Activated CD8-positive, alpha-beta T cell treated with anti-CD3 and anti-CD28 coated beads, Interleukin-2, amount 10 ng/mL, durations not matched to agents 7 days and 5 days (primary cell): ENCODE results near the gene COL6A2. TPM values are rescaled to one million over a fixed set of nuclear protein-coding genes. Genes with fewer than 3 reads are reported as not detected.
A peak's percentile ranks its signal among the peaks of the same experiment; 100 is the strongest.
"Not testable (repeated sequence)": the region's sequence is repeated elsewhere in the genome, so short reads cannot be mapped to it uniquely, and the experiment has no call there.

Source experiments
- ATAC-seq: fragments of 150-1000 bp; cut with Tn5 transposase; one replicate; pipeline ENCODE4 v1.10.0; 2021; ENCODE audit warnings: moderate library complexity
- CTCF ChIA-PET: fragments of 350-600 bp; sonication (Branson Sonifier 250); formaldehyde crosslinking; loops from one replicate; lab custom pipeline; 2021; ENCODE audit warnings: antibody characterized with exemption; lab: Charles Lee
- POLR2A ChIA-PET: fragments of 350-600 bp; sonication (Branson Sonifier 250); formaldehyde crosslinking; loops from one replicate; lab custom pipeline; 2021; ENCODE audit warnings: antibody characterized with exemption; lab: Charles Lee
- DNase-seq: peaks from one replicate; pipeline ENCODE4 v3.0.0-alpha.2; 2020
- H3K27ac Mint-ChIP-seq: one replicate; pipeline ENCODE4 v1.8.0; 2021; ENCODE audit warnings: mild to moderate bottlenecking, mixed read lengths
- H3K27me3 Mint-ChIP-seq: one replicate; pipeline ENCODE4 v1.8.0; 2021; ENCODE audit warnings: low read depth, mixed read lengths
- H3K36me3 Mint-ChIP-seq: one replicate; pipeline ENCODE4 v1.8.0; 2021; ENCODE audit warnings: low read depth, mixed read lengths
- H3K4me1 Mint-ChIP-seq: one replicate; pipeline ENCODE4 v1.8.0; 2021; ENCODE audit warnings: low read depth, mixed read lengths
- H3K4me3 Mint-ChIP-seq: one replicate; pipeline ENCODE4 v1.8.0; 2021; ENCODE audit warnings: mild to moderate bottlenecking, mixed read lengths
- H3K9me3 Mint-ChIP-seq: one replicate; pipeline ENCODE4 v1.8.0; 2022; ENCODE audit warnings: mixed read lengths; ENCODE audit not compliant: insufficient read depth
- total RNA-seq, 2 experiments: library from RNA; stranded (reverse); gene quantifications; one replicate each; pipeline ENCODE4 v1.2.3, GENCODE V29; 2021

Gene COL6A2
- total RNA-seq, 2 experiments from 2014 or later = 6.0 to 7.2 TPM

- ATAC-seq = no peak
- Mint-ChIP-seq H3K36me3 (no peaks in the 10 kb centered on the region), H3K9me3 (no peaks in the 10 kb centered on the region), H3K4me1 (peaks cover 17% of the 10 kb centered on the region), H3K27me3 (no peaks in the 10 kb centered on the region), H3K4me3 (no peak overlapping the region), H3K27ac (no peak overlapping the region)
- DNase-seq = peak; percentile 19
- ChIA-PET CTCF (no interaction called here), POLR2A (no interaction called here)
These were observed 28.1 kb upstream of the COL6A2 start for GRCh38 chr21:46069719-46070279.

DNA sequence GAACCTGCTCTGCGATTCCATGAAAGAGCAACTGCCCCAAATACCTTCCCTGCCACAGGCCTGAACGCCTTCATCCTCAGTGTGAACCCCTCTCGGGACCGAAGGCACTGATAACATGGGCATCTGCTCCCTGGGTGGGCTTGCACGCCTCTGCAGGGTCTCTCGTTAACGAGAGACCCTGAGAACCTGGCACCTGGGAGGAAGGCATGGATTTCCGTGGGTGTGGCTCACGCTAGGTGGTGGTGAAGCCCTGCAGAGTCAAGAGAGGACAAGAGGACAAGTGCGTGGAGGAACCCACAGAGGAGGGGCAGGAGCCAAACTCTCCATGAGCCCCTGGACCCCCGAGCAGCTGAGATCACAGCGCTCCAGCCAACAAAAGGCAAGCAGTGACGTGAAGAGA lies 26.8 kb upstream of the COL6A2 start:
- H3K4me3 Mint-ChIP-seq = no peak overlapping the region
- H3K4me1 Mint-ChIP-seq = peaks cover 6% of the 10 kb centered on the region
- DNase-seq = no peak
- no peaks in the 10 kb centered on the region for H3K36me3 Mint-ChIP-seq
- ATAC-seq = no peak
- ChIA-PET CTCF (no interaction called here), POLR2A (no interaction called here)
- H3K27me3 Mint-ChIP-seq = peaks cover 7% of the 10 kb centered on the region
- no peaks in the 10 kb centered on the region for H3K9me3 Mint-ChIP-seq
- no peak overlapping the region for H3K27ac Mint-ChIP-seq

- H3K27ac Mint-ChIP-seq, H3K36me3 Mint-ChIP-seq, DNase-seq, H3K9me3 Mint-ChIP-seq, ATAC-seq, CTCF ChIA-PET, H3K4me3 Mint-ChIP-seq, H3K4me1 Mint-ChIP-seq, POLR2A ChIA-PET: not testable (repeated sequence)
- peaks cover 11% of the 10 kb centered on the region for H3K27me3 Mint-ChIP-seq
These were observed 21.2 kb upstream of the COL6A2 start for GRCh38 chr21:46076724-46077123.

- POLR2A ChIA-PET = no interaction called here
- DNase-seq (no peak), ATAC-seq (no peak)
- Mint-ChIP-seq H3K27ac (no peak overlapping the region), H3K36me3 (no peaks in the 10 kb centered on the region), H3K9me3 (no peaks in the 10 kb centered on the region), H3K4me3 (no peak overlapping the region), H3K27me3 (peaks cover 11% of the 10 kb centered on the region), H3K4me1 (no peaks in the 10 kb centered on the region)
- CTCF ChIA-PET = no interaction called here
These were observed 20.2 kb upstream of the COL6A2 start for GRCh38 chr21:46077674-46078101.

DNA sequence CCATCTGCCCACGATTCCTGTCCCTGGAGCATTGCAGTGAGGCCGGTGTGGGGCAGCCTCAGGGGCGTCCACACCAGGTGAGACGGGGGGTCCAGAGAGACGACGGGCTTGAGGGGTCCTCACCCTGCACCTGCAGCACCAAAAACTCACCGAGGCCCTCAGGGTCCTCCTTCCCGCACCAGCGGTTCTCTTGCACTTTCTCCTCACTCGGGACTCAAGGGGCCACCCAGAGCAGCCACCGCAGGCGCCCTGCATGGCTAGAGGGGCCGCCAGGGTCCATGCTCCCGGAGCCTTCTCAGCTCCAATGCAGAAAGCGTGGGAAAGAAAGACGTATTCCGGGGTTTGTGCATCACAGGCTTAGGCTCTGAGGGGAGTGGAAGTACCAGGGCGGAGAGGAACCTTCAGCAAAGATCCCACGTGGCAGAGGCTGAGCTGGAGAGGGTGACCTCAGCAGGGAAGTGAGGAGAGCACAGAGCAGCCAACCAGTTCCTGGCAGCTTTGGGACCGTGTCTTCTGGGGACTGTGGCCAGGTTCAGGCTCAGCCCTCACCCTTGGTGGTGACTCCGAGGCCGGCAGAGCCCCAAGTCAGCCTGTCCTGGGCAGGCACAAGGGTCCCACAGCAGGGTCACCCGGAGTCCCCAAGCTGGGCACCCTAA lies 19.5 kb upstream of the COL6A2 start:
- Mint-ChIP-seq H3K9me3 (no peaks in the 10 kb centered on the region), H3K27ac (no peak overlapping the region), H3K4me1 (no peaks in the 10 kb centered on the region), H3K27me3 (peaks cover 11% of the 10 kb centered on the region), H3K36me3 (no peaks in the 10 kb centered on the region), H3K4me3 (no peak overlapping the region)
- CTCF ChIA-PET = no interaction called here
- POLR2A ChIA-PET = no interaction called here
- ATAC-seq = no peak
- peak; percentile 16 for DNase-seq

DNA sequence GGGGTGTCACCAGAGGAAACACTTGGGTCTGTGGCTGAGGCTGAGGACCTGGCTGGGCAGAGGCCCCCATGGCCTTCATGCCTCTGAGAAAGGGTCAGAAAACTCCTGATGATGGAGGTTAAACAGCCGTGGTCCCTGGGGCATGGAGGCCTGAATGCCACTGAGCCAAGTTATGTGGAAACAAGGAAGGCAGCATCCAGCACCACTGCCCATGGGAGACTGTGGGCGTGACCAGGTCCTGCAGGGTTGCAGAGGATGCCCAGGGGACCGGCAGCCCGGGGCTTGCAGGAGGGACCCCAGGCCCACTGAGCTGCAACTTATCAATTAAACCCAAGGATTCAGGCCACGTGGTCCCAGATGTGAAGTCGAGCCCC lies 18.9 kb upstream of the COL6A2 start:
- DNase-seq (no peak), ATAC-seq (no peak)
- Mint-ChIP-seq H3K4me1 (no peaks in the 10 kb centered on the region), H3K27me3 (peaks cover 11% of the 10 kb centered on the region), H3K36me3 (no peaks in the 10 kb centered on the region), H3K4me3 (no peak overlapping the region), H3K9me3 (no peaks in the 10 kb centered on the region), H3K27ac (no peak overlapping the region)
- CTCF ChIA-PET = no interaction called here
- POLR2A ChIA-PET = no interaction called here

DNA sequence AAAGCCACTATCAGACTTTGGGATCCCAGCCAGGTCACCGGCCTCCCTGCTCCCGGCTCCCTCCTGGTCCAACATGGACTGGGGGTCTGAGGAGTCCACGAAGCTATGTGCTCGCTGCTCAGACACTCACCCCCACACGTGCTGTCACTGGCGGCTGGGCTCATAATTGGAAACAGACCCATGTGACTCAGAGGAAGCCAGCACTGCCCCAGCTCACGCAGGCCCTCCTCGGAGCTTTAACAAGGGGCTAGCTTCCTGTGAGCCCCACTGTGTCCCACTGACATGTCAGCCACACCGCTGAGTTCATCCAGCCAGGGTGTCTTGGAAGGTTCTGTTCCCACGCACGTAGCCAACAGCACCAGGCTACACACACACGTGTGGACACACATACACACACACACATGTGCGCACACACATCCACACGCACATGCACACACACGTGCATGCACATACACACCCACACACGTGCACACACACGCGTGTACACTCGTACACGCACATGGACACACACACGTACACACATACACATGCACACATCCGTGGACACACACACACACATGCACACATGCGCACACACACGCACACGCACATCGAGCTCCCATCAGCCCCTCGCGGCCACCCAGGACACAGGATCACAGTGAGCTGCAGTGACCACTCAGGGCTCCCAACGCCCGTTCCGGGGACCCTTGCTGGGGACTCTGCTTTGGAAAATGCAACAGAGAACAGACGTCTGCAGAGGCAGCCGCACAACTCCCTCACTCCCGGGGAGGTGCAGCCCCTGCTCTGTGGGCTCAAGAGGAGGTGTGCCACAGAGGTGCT lies 18.4 kb upstream of the COL6A2 start:
- no peak for ATAC-seq
- no peaks in the 10 kb centered on the region for H3K36me3 Mint-ChIP-seq
- no peaks in the 10 kb centered on the region for H3K9me3 Mint-ChIP-seq
- H3K27ac Mint-ChIP-seq = no peak overlapping the region
- ChIA-PET POLR2A (no interaction called here), CTCF (no interaction called here)
- peaks cover 11% of the 10 kb centered on the region for H3K27me3 Mint-ChIP-seq
- DNase-seq = peak; percentile 17
- H3K4me1 Mint-ChIP-seq = no peaks in the 10 kb centered on the region
- no peak overlapping the region for H3K4me3 Mint-ChIP-seq

- ChIA-PET POLR2A (no interaction called here), CTCF (no interaction called here)
- DNase-seq (peak; percentile 17), ATAC-seq (no peak)
- Mint-ChIP-seq H3K27ac (no peak overlapping the region), H3K9me3 (no peaks in the 10 kb centered on the region), H3K4me1 (no peaks in the 10 kb centered on the region), H3K27me3 (peaks cover 8% of the 10 kb centered on the region), H3K4me3 (no peak overlapping the region), H3K36me3 (no peaks in the 10 kb centered on the region)
These were observed 17.5 kb upstream of the COL6A2 start for GRCh38 chr21:46080171-46081021.

DNA sequence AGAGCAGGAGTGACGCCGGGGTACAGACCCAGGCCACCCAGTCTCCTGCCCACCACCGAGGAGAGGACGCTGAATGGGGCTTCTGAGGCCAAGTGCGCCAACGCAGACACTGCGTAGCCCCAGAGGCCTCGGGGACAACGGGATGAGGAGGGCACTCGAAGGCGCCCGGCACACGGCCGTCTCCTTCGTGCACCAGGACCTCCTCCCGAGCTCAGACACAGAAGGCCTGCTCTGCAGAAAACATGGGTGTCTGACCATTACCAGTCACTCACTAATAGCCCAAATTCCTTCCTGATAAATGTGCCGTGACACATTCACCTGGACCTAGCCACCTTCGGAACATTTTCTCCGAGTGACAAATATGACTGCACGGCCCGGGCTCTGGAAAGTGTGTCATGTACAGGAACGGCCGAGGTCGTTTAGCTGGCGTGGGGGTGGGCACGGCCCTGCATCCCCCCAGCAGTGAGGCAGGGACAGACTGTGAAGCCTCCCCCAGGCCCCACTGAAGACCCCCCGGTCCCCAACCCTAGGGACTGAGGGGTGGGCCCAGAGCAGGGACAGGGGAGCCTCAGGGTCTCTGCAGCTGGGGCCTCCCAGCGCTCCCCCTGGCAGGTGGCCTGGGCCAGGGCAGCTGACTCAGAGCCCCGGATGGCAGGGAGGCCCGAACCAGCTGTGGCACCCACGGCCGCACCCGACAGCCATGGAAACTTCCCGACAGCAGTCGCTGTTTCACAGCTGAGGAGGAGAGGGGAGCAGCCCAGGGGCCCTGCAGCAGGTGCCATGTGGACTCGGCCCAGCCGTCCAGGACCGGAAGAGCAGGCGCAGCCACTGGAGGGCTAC lies 16.7 kb upstream of the COL6A2 start:
- peaks cover 2% of the 10 kb centered on the region for H3K27me3 Mint-ChIP-seq
- peak; percentile 17 for DNase-seq
- H3K9me3 Mint-ChIP-seq = peaks cover 5% of the 10 kb centered on the region
- ChIA-PET POLR2A (no interaction called here), CTCF (no interaction called here)
- no peak overlapping the region for H3K27ac Mint-ChIP-seq
- no peak for ATAC-seq
- H3K4me3 Mint-ChIP-seq = no peak overlapping the region
- peaks cover 2% of the 10 kb centered on the region for H3K36me3 Mint-ChIP-seq
- no peaks in the 10 kb centered on the region for H3K4me1 Mint-ChIP-seq

DNA sequence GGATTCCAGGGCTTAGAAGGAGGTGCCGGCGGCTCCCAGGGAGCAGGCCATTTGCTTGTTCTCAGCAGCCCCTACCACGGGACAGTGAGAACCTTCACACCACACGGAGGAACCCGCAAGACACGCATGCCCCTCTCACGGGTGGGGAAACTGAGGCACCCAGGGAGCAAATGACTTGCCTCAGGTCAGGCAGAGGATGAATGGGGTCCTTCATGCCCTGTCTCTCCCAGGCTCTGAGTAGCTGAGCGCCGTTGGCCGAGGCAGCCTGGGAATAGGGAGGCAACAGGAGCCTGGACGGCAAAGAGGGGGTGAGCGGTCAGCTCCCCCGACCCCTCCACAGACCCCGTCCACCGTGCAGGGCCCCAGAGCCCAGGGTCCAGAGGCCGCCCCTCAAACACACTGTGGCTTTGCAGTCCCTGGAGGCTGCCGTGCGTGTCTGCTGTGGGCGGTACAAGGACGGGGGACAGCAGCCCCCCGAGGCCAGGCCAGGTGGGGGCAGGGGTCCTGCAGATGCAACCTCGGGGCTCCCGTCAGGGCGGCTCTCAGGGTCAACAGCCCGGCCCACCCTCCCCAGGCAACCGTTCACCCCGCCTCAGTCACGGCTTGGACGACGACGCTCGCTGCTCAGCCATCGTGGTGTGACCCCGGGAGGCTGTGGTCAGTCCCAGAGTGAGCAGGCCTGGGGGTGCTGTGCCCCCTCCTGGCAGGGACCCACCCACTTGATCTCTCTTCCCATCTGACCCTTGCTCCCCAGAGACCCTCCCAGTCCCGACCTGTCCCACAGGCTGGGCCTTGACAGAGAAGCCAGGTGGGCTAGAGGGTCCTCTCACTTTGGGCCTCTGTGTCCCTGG lies 15.8 kb upstream of the COL6A2 start:
- CTCF ChIA-PET = no interaction called here
- ATAC-seq (no peak), DNase-seq (no peak)

DNA sequence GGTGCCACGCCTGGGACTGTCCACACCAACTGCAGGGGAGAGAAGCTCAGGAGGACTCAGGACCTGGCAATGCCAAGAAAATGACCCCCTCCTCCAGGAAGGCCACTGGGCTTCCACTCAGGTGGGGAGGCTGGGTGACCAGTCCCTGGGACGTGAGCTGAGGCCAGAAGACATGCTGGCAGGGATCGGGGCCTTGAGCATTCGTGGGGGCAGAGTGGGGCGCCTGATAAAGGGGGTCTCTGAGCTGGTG lies 15.3 kb upstream of the COL6A2 start:
- H3K4me1 Mint-ChIP-seq = no peaks in the 10 kb centered on the region
- DNase-seq (peak; percentile 14), ATAC-seq (no peak)
- peaks cover 2% of the 10 kb centered on the region for H3K36me3 Mint-ChIP-seq
- H3K9me3 Mint-ChIP-seq = peaks cover 15% of the 10 kb centered on the region
- ChIA-PET CTCF (no interaction called here), POLR2A (no interaction called here)
- peaks cover 5% of the 10 kb centered on the region for H3K27me3 Mint-ChIP-seq
- H3K4me3 Mint-ChIP-seq = no peak overlapping the region
- no peak overlapping the region for H3K27ac Mint-ChIP-seq

More for the DNA sequence above, 15.8 kb upstream of the COL6A2 start:
- Mint-ChIP-seq H3K27me3 (peaks cover 4% of the 10 kb centered on the region), H3K4me1 (no peaks in the 10 kb centered on the region), H3K9me3 (peaks cover 10% of the 10 kb centered on the region), H3K36me3 (peaks cover 2% of the 10 kb centered on the region), H3K27ac (no peak overlapping the region), H3K4me3 (no peak overlapping the region)
- POLR2A ChIA-PET = no interaction called here
